Measurements from ENCODE around the gene NABP1. TPM values are rescaled to one million over a fixed set of nuclear protein-coding genes. Genes with fewer than 3 reads are reported as not detected.
A peak's percentile ranks its signal among the peaks of the same experiment; 100 is the strongest.

The NABP1 gene, protein sequence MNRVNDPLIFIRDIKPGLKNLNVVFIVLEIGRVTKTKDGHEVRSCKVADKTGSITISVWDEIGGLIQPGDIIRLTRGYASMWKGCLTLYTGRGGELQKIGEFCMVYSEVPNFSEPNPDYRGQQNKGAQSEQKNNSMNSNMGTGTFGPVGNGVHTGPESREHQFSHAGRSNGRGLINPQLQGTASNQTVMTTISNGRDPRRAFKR
- 10 to 100 TPM; 73.5 to 73.7 TPM for total RNA-seq

DNA sequence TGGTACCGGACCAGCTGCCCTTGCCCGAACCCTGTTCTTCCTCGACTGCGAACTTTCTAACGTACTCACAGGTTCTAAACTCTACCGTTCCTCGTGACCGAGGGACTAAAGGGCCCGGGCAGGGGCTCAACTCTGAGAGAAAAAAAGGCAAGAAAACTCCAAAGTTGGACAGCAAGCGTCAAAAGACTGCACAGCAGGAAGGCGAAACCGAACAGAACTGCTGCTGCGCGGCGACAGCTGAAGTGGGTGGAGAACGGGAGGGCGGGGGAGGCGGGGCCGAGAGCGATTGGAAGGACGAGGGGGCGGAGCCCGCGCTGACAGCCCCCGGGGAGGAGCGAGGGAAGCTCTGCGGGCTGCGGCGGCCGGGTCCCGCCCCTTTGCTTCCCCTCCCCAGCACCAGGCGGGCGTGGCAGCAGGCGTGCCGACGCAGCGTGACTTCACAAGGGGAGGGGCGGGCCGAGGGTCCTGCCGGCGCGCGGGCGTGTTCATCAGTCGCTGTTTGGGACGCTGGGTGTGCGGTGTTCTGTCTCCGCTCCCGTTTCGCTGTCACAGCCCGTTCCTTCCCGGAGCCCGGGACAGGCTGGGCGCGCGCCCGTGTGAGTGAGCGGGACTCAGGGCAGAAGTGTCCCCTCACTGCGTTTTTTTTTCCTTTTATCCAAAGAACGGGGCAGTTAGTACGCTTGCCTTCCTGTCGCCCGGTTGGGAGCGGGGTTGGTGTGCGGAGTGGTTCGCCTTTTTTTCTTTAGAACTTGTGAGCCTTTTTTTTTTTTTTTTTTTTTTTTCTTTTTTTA, at the start of gene NABP1:
Gene NABP1, plus strand, starts transcription at position 491 of the 791 bp plus-strand sequence. CDS start 479 bp downstream, outside the sequence.
- Mint-ChIP-seq H3K27ac (peak within 1 kb of the TSS; percentile 98), H3K9me3 (peaks cover 2% of the 10 kb centered on the region), H3K36me3 (ENCODE audit: low read depth) (peaks cover 39% of the 10 kb centered on the region), H3K4me1 (peaks cover 50% of the 10 kb centered on the region), H3K4me3 (peak within 1 kb of the TSS; percentile 88), H3K27me3 (no peaks in the 10 kb centered on the region)
- CTCF ChIA-PET, result interaction anchor here (0.8 to 3.3 kb wide), 4 partner anchors 19 to 111 kb away, joined by 3 to 10 read pairs (median 6); no protein-coding TSS in a partner anchor
- DNase-seq, result peak; percentile 99
- POLR2A ChIA-PET, result interaction anchor here (0.7 to 8.4 kb wide), 51 partner anchors 8 to 796 kb away, joined by 3 to 298 read pairs (median 6); partner anchors contain the start of genes GLS, STAT1 and STAT4

GRCh38 chr2:191629001-191629453, 48.9 kb upstream of the NABP1 start:
- ChIA-PET POLR2A (interaction anchor here (1.0 to 7.6 kb wide), 3 partner anchors 8 to 50 kb away, joined by 3 to 130 read pairs (median 13); partner anchors contain the start of gene NABP1), CTCF (interaction anchor here (0.7 kb wide), 1 partner anchor 62 kb away, joined by 3 read pairs; no protein-coding TSS in a partner anchor)
- peak overlapping the region; percentile 3 for H3K27ac Mint-ChIP-seq
- H3K9me3 Mint-ChIP-seq, result peaks cover 8% of the 10 kb centered on the region
- peaks cover 33% of the 10 kb centered on the region for H3K4me1 Mint-ChIP-seq
- peaks cover 16% of the 10 kb centered on the region for H3K27me3 Mint-ChIP-seq
- H3K36me3 Mint-ChIP-seq (ENCODE audit: low read depth), result peaks cover 22% of the 10 kb centered on the region
- no peak for DNase-seq
- H3K4me3 Mint-ChIP-seq, result no peak overlapping the region

GRCh38 chr2:191629976-191630712, 47.8 kb upstream of the NABP1 start:
- Mint-ChIP-seq H3K27me3 (peaks cover 17% of the 10 kb centered on the region), H3K36me3 (ENCODE audit: low read depth) (peaks cover 13% of the 10 kb centered on the region), H3K27ac (no peak overlapping the region), H3K4me1 (peaks cover 23% of the 10 kb centered on the region), H3K4me3 (no peak overlapping the region), H3K9me3 (peaks cover under 1% of the 10 kb centered on the region)
- ChIA-PET POLR2A (interaction anchor here (1.3 to 7.6 kb wide), 2 partner anchors 13 to 49 kb away, joined by 4 to 130 read pairs; partner anchors contain the start of gene NABP1), CTCF (interaction anchor here (2.7 kb wide), 1 partner anchor 10 kb away, joined by 8 read pairs; no protein-coding TSS in a partner anchor)
- DNase-seq, result no peak

GRCh38 chr2:191631754-191632153, 46.2 kb upstream of the NABP1 start:
- Mint-ChIP-seq H3K27me3 (peaks cover 32% of the 10 kb centered on the region), H3K4me3 (no peak overlapping the region), H3K9me3 (no peaks in the 10 kb centered on the region), H3K27ac (no peak overlapping the region), H3K36me3 (ENCODE audit: low read depth) (peaks cover 5% of the 10 kb centered on the region), H3K4me1 (peaks cover 27% of the 10 kb centered on the region)
- ChIA-PET POLR2A (interaction anchor here (1.8 kb wide), 1 partner anchor 46 kb away, joined by 11 read pairs; the partner anchor contains the start of gene NABP1), CTCF (interaction anchor here (2.7 kb wide), 1 partner anchor 11 kb away, joined by 8 read pairs; no protein-coding TSS in a partner anchor)
- DNase-seq, result no peak

DNA sequence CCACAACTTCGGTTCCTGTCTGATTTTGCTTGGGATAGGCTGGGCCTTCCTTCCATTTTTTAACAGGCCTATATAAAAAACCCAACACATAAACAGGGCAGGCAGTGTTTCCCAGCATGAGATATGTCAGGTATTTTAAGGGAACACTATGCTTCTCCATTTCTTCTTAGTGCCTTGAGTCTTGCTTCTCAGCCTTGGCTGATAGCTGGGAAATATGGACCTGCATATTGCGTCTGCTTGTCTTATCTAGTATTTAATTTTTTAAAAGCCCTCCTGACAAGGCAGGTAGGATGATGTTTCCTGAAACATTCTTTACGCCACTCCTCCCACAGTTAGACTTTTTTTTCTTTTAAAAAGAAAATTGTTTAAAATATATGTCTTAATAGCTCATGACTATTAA, 45.5 kb upstream of the NABP1 start:
- Mint-ChIP-seq H3K36me3 (ENCODE audit: low read depth) (peaks cover under 1% of the 10 kb centered on the region), H3K4me3 (no peak overlapping the region), H3K9me3 (no peaks in the 10 kb centered on the region), H3K27ac (no peak overlapping the region), H3K4me1 (peaks cover 33% of the 10 kb centered on the region), H3K27me3 (peaks cover 36% of the 10 kb centered on the region)
- DNase-seq, result no peak
- ChIA-PET POLR2A (interaction anchor here (1.8 kb wide), 1 partner anchor 45 kb away, joined by 11 read pairs; the partner anchor contains the start of gene NABP1), CTCF (interaction anchor here (0.5 to 2.7 kb wide), 2 partner anchors 12 to 45 kb away, joined by 3 to 8 read pairs; no protein-coding TSS in a partner anchor)

DNA sequence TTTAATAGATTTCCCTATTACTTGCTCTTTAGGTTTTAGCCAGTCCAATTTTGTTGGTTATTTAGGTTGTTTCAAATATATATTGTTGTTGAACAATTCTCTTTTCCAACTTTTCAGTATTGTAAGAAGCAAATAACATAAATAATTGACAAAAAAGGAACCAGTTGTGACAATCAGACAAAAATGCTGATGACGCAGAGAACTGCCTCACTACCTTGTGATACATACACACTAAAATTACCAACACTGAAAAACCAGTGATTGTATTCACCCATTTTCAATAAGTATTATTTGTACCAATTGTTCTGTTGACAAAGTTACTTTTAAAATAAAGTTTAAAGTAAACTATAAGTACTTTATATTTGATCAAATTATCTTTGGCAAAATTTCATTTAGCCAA, 43.1 kb upstream of the NABP1 start:
- Mint-ChIP-seq H3K27me3 (peaks cover 29% of the 10 kb centered on the region), H3K4me3 (no peak overlapping the region), H3K27ac (no peak overlapping the region), H3K36me3 (ENCODE audit: low read depth) (no peaks in the 10 kb centered on the region), H3K9me3 (no peaks in the 10 kb centered on the region), H3K4me1 (peaks cover 40% of the 10 kb centered on the region)
- CTCF ChIA-PET, result interaction anchor here (1.3 kb wide), 1 partner anchor 10 kb away, joined by 3 read pairs; no protein-coding TSS in a partner anchor
- DNase-seq, result no peak
- POLR2A ChIA-PET, result interaction anchor here (5.1 kb wide), 1 partner anchor 42 kb away, joined by 298 read pairs; the partner anchor contains the start of gene NABP1

DNA sequence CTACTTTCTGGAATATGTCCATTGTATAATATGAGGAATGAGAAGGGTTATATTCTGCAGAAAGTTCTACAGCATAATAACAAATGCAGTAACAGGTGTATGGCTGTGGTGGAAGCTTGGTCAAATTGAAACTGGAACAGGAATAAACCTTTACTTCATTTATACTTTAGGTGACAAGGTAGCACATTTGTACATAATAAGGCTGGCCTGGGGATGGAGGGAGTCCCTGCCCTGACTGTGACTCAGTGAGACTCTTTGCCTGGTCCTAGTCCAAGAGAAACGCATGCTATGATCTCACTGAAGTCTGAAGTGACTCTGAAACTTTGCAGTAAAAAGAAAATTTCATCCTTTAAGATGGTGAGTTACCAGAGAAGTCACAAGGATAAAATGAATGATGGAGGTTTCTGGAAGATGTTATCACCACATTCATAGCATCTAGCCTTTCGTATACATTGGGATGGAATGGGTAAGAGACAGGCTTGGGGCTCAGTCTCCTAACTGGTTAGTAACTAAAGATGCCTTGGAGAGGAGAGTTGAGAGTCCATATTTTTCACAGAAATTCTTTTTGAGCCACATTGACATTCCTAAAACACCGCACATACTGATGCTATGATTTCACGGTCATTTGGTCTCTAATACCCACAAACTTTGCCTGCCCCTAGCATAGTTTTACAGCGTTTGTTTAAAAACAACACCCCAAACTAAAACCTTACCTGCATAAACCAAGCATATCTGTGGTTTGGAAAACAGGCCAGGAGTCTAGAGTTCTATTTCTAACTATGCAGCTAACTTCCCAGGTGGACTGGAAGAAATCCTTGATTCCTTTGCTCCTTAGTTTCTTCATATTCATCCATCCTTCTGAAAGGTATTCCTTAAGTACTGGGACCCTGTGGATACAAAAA, 42.4 kb upstream of the NABP1 start:
- Mint-ChIP-seq H3K27me3 (peaks cover 33% of the 10 kb centered on the region), H3K9me3 (no peaks in the 10 kb centered on the region), H3K27ac (no peak overlapping the region), H3K4me3 (no peak overlapping the region), H3K36me3 (ENCODE audit: low read depth) (no peaks in the 10 kb centered on the region), H3K4me1 (peaks cover 43% of the 10 kb centered on the region)
- ChIA-PET POLR2A (interaction anchor here (3.1 to 5.1 kb wide), 2 partner anchors 11 to 42 kb away, joined by 13 to 298 read pairs; partner anchors contain the start of gene NABP1), CTCF (interaction anchor here (1.0 to 1.3 kb wide), 2 partner anchors 11 to 18 kb away, joined by 3 read pairs; no protein-coding TSS in a partner anchor)
- no peak for DNase-seq

DNA sequence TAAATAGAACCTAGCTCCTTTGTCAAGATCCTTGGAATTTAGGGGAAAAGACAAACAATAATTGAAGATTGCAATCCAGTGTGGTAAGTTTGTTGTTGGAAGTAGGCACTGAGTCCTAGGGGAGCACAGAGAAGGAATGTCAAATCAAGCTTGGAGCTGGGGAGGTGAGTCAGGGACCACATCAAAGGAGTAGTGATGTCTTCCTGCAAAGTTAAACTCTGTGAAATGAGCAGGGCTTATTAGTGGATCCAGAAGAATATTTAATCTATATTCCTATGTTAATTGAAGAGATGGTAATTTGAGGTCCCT, 41.7 kb upstream of the NABP1 start:
- H3K36me3 Mint-ChIP-seq (ENCODE audit: low read depth), result no peaks in the 10 kb centered on the region
- POLR2A ChIA-PET, result interaction anchor here (2.6 to 5.1 kb wide), 4 partner anchors 8 to 41 kb away, joined by 13 to 298 read pairs (median 20); partner anchors contain the start of gene NABP1
- DNase-seq, result no peak
- CTCF ChIA-PET, result interaction anchor here (1.0 kb wide), 1 partner anchor 18 kb away, joined by 3 read pairs; no protein-coding TSS in a partner anchor
- no peak overlapping the region for H3K27ac Mint-ChIP-seq
- peaks cover 44% of the 10 kb centered on the region for H3K4me1 Mint-ChIP-seq
- peaks cover 39% of the 10 kb centered on the region for H3K27me3 Mint-ChIP-seq
- H3K4me3 Mint-ChIP-seq, result no peak overlapping the region
- no peaks in the 10 kb centered on the region for H3K9me3 Mint-ChIP-seq

GRCh38 chr2:191636586-191636985, 41.4 kb upstream of the NABP1 start:
- ChIA-PET CTCF (interaction anchor here (2.3 kb wide), 1 partner anchor 39 kb away, joined by 13 read pairs; no protein-coding TSS in a partner anchor), POLR2A (interaction anchor here (1.3 to 5.1 kb wide), 6 partner anchors 9 to 68 kb away, joined by 4 to 298 read pairs (median 13); partner anchors contain the start of gene NABP1)
- Mint-ChIP-seq H3K27me3 (peaks cover 42% of the 10 kb centered on the region), H3K4me1 (peaks cover 44% of the 10 kb centered on the region), H3K27ac (no peak overlapping the region), H3K4me3 (no peak overlapping the region), H3K36me3 (ENCODE audit: low read depth) (peaks cover 1% of the 10 kb centered on the region), H3K9me3 (no peaks in the 10 kb centered on the region)
- no peak for DNase-seq

- Mint-ChIP-seq H3K4me1 (peaks cover 46% of the 10 kb centered on the region), H3K9me3 (no peaks in the 10 kb centered on the region), H3K27ac (peak overlapping the region; percentile 67), H3K36me3 (ENCODE audit: low read depth) (peaks cover 6% of the 10 kb centered on the region), H3K27me3 (peaks cover 48% of the 10 kb centered on the region), H3K4me3 (peak overlapping the region; percentile 42)
- DNase-seq, result no peak
- CTCF ChIA-PET, result interaction anchor here (0.8 to 2.3 kb wide), 4 partner anchors 11 to 121 kb away, joined by 3 to 13 read pairs (median 4); no protein-coding TSS in a partner anchor
- POLR2A ChIA-PET, result interaction anchor here (0.8 to 5.1 kb wide), 15 partner anchors 9 to 757 kb away, joined by 3 to 298 read pairs (median 4); partner anchors contain the start of genes GLS and NABP1
Observed at GRCh38 chr2:191637182-191638078, 40.5 kb upstream of the NABP1 start.

Measured in activated CD4-positive, alpha-beta memory T cell treated with anti-CD3 and anti-CD28 coated beads, Interleukin-2, amount 10 ng/mL, durations not matched to agents 7 days and 5 days (primary cell).